GM18861 (cell line): ENCODE data around the gene EYA3.

ENCODE experiments used
- ATAC-seq: cut with Tn5 transposase; IDR thresholded peaks from one replicate; pipeline ENCODE4 v1.9.1; 2021; ENCODE audit not compliant: unreplicated experiment

Gene EYA3, protein sequence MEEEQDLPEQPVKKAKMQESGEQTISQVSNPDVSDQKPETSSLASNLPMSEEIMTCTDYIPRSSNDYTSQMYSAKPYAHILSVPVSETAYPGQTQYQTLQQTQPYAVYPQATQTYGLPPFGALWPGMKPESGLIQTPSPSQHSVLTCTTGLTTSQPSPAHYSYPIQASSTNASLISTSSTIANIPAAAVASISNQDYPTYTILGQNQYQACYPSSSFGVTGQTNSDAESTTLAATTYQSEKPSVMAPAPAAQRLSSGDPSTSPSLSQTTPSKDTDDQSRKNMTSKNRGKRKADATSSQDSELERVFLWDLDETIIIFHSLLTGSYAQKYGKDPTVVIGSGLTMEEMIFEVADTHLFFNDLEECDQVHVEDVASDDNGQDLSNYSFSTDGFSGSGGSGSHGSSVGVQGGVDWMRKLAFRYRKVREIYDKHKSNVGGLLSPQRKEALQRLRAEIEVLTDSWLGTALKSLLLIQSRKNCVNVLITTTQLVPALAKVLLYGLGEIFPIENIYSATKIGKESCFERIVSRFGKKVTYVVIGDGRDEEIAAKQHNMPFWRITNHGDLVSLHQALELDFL

DNA sequence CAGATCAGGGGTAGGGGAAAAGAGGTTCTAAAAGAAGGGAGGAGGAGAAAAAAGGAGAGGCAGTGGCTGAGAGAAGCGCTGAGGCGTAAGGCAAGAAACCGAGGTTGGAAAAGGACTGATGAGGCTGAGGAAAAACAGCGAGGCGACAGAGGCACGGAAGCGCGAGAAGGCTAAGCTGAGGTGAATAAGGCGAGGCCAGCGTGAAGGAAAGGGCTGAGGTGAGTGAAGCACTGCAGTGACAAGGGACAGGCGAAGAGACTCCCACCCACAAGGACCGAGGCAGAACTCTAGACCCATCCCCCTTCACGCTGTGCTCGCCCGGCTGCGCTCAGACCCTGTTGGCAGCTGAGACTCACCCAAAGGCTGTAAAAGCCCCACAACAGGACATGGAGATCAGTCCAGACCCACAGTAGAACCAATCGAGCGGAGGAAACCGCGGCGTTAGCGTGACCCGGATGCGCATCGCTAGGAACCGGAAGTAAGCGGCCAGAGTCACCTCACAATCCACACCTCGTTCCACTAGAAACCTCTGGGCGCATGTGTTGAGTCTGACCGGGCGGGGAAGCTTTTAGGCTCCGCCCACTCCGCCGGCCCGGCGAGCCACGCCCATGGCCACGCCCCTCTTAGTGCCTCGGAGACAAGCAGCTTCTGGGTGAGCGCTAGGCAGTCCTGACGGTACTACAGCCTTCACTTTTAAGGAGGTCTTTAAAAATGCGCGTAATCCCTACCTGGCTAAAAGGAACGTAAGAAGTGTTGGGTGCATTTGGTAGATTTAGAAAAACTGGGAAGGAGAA is at the start of gene EYA3:
Gene EYA3 (minus strand): TSS at position 443 of the 794 bp plus-strand sequence. CDS start 30,584 bp downstream, outside the sequence.
- peak; percentile 77 for ATAC-seq

DNA sequence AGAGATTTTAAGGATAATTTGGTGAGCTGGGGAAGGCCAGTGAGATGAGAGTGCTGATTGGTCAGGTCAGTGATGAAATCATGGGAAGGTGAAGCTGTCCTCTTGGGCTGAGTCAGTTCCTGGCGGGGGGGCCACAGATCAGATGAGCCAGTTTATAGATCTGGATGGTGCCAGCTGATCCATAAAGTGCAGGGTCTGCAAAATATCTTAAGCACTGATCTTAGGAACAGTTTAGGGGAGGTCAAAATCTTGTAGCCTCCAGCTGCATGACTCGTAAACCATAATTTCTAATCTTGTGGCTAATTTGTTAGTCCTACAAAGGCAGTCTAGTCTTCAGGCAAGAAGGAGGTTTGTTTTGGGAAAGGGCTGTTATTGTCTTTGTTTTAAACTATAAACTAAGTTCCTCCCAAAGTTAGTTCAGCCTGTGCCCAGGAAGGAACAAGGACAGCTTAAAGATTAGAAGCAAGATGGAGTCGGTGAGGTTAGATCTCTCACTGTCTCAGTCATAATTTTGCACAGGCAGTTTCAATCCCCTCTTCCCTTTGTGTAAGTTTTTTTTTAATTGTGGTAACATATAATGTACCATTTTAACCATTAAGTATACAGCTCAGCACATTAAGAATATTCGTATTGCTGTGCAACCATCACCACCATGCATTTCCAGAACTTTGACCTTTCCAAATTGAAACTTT is 48.7 kb upstream of the EYA3 start:
- no peak for ATAC-seq

DNA sequence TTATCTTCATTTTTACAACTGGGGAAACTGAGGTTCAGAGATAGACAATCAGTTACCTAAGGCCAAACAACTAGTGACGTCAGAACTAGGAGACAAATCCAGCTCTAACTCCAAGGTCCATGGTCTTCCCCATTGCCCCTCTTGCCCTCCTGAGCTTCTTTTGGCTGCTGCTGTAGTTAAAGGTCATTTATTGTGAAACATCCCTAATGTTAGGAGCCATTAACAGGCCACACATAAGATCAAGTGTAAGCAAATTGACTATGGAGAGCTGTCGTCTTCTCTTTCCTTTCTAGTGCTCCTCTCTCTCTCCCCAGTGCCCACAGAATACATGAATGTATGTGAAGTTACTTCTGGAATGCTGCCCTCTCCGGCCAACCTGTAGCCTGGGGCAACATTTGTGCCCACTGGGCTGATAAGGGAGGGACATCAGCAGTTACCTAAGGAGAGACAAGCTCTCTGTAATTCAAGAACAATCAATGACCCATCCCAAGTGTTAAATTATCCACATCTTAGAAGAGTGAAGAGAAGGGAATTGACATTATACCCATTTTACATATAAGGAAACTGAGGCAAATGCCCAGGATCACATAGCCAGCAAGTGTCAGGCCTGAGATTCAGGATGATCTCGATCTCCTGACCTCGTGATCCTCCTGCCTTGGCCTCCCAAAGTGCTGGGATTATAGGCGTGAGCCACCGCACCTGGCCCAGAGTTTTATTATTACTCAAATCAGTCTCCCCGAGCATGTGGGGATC is 47.9 kb upstream of the EYA3 start:
- no peak for ATAC-seq

DNA sequence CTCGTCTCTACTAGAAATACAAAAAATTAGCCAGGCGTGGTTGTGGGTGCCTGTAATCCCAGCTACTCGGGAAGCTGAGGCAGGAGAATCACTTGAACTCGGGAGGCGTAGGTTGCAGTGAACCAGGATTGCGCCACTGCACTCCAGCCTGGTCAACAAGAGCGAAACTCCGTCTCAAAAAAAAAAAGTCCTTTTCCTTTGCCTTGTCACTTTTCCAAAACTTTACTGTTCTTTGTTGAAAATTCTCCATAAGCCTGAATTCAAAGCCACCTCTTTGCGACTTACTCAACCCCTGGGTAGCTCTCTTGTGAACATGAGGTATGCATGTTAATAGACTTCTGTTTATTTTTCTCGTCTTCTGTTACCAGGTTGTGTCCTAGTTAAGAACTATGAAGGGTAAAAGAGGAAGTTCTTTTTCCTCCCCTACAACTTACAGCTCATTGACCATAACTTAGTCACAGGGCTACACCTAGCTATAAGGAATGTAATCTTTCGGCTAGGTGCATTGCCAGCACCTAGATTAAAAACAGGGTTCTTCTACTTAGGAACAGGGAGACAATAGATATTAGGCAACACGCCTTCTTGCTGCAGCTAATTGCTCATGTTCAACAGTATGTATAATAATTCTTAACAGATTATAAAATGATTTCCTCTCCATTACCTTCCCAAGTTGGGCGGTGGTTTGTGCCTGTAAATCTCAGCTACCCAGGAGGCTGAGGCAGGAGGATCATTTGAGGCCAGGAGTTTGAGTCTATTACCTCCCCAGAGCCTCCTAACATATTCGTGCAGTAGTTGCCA is 47.2 kb upstream of the EYA3 start:
- no peak for ATAC-seq

DNA sequence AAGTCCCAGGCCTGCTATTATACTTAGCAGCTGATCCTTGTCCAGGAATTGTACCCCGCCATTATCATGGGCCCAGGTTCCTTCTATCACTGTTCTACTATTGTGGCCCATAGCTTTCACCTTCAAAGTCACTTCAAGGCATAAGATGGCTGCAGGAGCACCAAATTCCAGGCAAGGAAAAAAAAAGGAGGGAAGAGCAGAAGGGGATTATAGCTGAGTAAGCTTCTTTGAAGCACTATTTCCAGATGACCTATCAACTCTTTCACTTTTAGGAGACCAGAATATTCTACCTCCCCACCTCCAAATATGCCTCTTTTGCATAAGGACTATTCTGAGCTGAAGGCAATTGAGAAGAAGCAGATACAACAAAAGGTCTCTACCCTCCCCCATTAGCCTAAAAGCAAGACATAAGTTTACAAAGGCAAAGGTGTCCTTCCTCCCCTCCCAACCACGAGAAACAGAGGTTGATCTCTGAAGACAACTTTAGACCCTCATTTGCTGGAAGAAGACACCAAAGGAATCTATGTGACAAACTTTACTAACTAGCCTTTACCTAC is 46.3 kb upstream of the EYA3 start:
- no peak for ATAC-seq

DNA sequence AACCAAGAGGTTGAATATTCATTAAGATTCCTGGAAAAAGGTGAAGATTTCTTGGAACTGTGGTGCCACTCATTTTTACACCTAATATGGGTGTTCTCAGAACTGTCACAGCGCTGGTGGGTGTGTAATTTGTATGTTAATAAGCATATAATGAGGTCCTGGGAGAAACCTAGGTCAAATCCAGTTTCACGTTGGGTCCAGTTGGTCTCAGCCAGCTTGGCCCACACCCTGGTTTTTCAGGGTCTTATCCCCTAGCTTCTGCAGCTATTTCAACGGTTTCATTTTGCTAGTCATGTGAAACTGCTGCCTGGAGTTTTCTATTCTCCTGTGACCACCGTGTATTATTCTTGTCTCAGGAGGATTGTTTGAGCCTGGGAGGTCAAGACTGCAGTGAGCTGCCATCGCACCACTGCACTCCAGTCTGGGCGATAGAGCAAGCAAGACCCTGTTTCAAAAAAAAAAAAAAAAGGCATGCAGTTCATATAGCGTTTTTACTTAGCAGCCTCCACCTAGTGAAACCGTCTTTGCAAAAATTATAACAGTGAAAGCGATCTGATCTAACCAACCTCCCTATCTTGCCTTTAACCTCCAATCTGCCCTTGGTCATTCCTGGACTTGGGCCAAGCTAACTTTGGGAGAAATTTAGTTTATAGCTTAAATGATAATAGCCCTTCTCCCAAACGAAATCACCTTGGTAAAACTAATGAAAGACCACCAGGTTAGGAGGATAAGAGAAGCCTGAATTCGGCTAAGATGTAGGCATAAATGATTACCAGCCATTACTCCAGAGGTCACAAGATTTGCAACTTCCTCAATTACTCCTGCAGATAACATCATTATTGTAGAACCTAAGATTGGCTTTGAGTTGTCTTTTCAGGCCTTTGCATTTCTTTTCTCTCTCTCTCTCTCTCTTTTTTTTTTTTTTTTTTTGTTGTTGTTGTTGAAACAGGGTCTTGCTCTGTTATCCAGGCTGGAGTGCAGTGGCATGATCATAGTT is 44.1 kb upstream of the EYA3 start:
- ATAC-seq = no peak

DNA sequence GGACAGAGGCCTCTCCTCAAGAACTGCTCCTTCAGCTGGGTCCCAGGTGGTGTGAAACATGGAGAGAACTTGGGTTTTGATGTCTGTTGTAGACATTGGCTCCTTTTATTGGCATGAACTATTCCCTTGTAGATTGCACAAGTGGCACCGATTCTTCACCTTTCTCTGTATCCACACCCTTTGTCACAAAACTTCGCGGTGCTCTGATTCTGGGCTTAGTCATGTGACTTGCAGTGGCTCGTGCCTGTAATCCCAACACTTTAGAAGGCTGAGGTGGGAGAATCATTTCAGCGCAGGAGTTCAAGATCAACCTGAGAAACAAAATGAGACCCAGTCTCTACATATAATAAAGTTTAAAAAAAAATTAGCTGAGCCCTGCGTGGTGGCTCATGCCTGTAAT is 42.5 kb upstream of the EYA3 start:
- no peak for ATAC-seq

DNA sequence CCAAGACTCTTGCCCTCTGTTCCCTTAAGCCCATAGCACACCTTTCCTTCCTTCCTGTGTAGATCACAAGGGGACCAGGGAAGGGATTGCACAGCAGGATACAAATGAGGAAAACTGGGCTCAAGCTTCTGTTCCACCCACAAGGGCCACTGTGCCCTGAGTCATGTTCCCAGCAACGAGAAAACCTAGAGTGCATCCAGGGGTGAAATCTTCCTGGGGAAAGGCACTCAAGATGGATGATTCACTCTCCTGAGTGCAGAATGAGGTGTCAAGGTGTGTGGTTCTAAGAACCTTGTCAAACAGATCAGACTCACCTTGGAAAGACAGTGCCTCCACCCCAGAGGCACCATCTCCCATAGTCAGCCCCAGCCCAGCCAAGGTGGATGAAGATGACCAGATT is 40.7 kb upstream of the EYA3 start:
- ATAC-seq = no peak

DNA sequence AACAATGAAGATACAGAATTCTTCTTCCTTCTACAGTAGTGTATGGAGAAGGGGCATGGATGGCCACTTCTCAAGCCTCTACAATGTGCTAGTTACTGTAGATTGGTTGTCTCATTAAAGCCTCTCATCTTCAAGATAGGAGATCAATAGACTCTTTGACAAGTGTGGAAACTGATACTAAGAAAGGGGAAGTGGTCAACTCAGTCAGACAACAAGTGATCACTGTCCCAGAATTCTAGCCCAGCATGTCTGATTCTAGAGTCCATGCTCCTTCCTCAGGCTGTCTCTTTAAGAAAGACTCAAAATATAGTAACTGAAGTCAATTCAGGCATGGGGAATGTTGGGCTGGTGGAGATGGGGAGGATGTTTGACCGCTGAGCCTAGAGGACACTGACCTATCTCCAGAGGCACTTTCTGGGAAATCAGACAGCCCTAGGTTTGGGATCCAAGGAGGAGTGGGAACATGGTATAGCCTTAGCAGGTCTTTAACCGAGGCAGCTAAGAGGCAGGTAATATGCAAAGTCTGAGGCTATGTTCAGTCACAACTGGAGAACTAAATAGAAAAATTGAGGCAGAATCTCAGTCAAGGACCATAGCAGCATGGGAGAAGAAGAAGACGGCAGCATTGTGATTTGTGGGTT is 39.3 kb upstream of the EYA3 start:
- ATAC-seq = peak; percentile 62

DNA sequence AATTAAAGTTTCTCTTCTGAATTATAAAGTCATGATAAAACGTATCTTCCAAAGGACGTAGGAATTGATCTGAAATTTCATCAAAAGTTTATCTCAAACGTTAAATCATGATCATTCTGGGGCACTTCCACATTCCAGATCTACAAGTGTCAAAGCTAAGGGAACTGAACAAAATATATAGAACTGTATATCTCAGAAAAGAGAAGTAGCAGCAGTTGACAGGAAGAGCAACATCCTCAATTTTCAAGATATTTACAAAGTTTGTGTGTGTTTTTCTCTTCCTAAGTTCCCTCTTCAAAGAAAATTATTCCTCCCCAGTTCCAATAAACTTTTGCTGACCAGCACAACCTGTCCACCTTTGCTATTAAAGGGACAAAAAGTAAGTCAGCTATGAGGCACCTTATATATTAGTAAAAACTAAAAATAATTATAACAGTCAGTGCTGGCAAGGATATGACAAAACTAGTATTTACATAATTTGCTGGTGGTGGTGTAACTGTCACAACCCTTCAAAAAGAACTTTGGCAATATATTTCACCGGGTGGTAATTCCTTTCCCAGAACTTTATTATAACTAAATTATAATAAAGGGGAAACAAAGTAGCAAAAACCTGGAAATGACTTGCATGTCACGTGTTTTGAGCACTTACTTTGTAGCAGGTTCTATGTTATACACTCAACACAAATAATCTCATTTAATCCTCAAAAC is 38.5 kb upstream of the EYA3 start:
- ATAC-seq = no peak

DNA sequence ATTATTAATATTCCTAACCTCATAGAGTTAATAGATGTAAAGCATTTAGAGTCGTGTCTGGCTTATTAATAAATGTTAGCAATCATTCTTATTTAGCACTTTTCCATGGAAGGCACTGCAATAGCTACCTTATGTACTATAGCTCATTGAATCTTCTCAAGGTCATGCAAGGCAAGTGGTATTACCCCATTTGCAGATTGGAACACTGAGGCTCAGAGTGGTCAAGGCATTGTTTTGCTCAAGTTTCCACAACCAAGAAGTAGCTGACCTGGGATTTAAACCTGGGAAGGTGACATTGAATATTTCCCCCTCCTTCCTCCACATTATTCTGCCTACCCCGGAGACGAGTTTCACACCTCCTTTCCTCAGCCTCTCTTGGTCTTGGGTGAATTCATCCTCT is 37.8 kb upstream of the EYA3 start:
- ATAC-seq = no peak

DNA sequence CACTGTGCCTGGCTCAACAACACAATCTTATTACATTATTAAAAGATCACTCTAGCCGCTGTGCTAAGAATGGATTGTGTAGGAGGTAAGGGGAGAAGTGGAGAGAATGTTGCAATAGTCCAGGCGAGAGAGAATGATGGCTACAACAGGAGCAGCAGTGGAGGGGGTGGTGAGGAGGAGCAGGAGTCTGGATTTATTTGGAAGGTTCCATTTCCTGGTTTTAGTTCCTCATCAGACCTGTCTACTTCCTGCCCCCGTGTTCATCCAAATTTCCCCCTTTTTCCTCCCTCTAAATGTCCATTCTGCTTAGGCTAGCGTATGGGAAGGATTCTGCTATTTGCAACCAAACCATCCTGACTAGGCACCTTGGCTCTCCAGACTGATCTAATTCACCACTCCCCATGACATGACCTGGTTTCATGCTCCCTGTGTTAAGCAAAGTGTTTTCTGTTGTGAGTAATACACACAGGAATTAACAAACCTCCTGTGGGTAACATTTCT is 35.1 kb upstream of the EYA3 start:
- ATAC-seq = no peak

DNA sequence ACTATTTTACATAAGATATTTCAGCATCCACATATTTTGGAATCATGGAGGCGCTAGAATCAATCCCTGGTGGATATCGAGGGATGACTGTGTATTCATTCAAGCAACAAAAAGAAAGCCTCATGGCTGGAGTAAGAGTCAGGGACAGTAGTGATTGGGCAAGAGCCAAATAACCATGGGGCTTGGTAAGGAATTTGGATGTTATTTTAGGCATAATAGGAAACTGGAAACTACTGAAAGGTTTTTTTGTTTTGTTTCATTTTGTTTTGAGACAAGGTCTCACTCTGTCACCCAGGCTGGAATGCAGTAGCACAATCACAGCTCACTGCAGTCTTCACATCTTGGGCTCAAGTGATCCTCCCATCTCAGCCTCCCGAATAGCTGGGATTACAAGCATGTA is 33.8 kb upstream of the EYA3 start:
- no peak for ATAC-seq

DNA sequence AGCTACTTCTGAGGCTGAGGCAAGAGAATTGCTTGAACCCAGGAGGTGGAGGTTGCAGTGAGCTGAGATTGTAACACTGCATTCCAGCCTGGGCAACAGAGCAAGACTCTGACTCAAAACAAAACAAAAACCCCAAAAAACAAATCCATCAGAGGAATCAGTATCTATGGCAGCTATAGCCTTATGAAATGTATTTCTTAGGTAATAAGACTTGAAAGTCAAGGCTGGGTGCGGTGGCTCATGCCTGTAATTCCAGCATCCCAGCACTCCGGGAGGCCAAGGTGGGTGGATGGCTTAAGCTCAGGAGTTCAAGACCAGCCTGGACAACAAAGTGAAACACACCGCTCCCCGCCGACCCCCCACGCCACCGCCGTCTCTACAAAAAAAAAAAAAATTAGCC is 31.1 kb upstream of the EYA3 start:
- no peak for ATAC-seq

DNA sequence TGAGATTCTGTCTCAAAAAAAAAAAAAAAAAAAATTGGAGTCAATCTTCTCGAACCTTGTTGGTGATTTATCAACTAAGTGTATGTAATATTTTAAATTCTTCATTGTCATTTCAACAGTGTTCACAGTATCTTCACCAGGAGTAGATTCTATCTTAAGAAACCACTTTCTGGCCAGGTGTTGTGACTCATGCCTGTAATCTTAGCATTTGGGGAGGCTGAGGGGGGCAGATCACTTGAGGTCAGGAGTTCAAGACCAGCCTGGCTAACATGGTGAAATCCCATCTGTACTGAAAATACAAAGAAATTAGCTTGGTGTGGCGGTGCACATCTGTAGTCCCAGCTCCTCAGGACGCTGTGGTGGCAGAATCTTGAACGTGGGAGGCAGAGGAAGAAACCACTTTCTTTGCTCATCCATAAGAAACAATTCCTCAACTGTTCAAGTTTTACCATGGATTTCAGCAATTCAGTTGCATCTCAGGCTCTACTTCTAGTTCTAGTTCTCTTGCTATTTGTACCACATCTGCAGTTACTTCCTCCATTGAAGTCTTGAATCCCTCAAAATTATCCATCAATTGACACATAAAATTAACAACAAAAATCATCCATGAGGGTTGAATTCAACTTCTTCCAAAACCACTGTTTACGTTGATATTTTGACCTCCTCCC is 30.4 kb upstream of the EYA3 start:
- no peak for ATAC-seq

DNA sequence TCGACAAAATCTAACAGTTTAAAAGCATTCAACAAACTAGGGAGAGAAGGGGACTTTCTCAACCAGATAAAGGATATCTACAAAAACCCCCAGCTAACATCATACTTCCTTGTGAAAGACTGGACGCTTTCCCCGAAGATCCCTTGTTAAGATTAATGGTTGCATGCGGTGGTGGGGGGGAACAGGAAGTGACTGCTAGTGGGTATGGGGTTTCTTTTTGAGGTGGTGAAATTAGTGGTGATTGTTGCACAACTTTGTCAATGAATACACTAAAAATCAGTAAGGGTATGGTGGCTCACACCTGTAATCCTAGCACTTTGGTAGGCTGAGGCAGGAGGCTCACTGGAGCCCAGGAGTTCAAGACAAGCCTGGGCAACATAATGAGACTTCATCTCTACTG is 26.9 kb upstream of the EYA3 start:
- ATAC-seq = peak; percentile 54

DNA sequence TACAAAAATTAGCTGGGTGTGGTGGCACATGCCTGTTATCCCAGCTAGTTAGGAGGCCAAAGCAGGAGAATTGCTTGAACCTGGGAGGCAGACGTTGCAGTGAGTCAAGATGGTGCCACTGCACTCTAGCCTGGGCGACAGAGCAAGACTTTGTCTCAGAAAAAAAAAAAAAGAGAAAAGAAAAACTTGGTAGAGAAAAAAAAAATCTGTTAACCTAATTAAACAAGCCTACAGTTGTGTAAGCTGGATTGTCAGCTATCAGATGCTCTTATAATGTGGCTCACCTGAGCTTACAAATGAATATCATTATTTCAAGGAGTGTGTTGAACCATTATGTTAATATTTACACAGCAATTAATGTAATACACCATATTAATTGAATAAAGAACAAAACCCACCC is 26.4 kb upstream of the EYA3 start:
- ATAC-seq = no peak
